ENCODE data around the gene SEMA3D. TPM values are rescaled to one million over a fixed set of nuclear protein-coding genes. Genes with fewer than 3 reads are reported as not detected.

The SEMA3D gene
- total and polyA plus RNA-seq, 7 donors, result 0.23 to 5.5 (median 2.5) TPM

DNA sequence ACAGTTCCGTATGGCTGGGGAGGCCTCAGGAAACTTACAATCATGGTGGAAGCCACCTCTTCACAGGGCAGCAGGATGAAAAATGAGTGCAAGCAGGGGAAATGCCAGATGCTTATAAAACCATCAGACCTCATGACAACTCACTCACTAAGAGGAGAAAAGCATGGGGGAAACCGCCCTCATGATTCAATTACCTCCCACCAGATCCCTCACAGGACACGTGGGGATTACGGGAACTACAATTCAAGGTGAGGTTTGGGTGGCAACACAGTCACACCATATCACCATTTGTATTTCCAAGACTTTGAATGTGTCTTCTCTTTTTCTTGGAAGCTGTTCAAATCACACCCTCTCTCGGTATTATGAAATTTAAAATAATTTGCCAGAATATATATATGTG, 80.1 kb downstream of the SEMA3D start:
- Histone ChIP-seq H3K4me3 (no peak overlapping the region), H3K27me3 (no peaks in the 10 kb centered on the region), H3K9me3 (no peaks in the 10 kb centered on the region), H3K27ac (no peak overlapping the region), H3K4me1 (no peaks in the 10 kb centered on the region), H3K36me3 (no peaks in the 10 kb centered on the region)
- DNase-seq, result no peak
- WGBS, 2 donors, result 86 to 91% methylated on average over 5 of the region's 5 CpGs
- TF ChIP-seq POLR2AphosphoS5 (IDR thresholded peaks at IDR 0.05) (no peak), EP300 (IDR thresholded peaks at IDR 0.05) (no peak), POLR2A (IDR thresholded peaks at IDR 0.05) (no peak)
- TF ChIP-seq, protein P1, sequence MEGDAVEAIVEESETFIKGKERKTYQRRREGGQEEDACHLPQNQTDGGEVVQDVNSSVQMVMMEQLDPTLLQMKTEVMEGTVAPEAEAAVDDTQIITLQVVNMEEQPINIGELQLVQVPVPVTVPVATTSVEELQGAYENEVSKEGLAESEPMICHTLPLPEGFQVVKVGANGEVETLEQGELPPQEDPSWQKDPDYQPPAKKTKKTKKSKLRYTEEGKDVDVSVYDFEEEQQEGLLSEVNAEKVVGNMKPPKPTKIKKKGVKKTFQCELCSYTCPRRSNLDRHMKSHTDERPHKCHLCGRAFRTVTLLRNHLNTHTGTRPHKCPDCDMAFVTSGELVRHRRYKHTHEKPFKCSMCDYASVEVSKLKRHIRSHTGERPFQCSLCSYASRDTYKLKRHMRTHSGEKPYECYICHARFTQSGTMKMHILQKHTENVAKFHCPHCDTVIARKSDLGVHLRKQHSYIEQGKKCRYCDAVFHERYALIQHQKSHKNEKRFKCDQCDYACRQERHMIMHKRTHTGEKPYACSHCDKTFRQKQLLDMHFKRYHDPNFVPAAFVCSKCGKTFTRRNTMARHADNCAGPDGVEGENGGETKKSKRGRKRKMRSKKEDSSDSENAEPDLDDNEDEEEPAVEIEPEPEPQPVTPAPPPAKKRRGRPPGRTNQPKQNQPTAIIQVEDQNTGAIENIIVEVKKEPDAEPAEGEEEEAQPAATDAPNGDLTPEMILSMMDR (IDR thresholded peaks at IDR 0.05), result no peak
- intact Hi-C loops (cut with DNase I), result no loop called here

DNA sequence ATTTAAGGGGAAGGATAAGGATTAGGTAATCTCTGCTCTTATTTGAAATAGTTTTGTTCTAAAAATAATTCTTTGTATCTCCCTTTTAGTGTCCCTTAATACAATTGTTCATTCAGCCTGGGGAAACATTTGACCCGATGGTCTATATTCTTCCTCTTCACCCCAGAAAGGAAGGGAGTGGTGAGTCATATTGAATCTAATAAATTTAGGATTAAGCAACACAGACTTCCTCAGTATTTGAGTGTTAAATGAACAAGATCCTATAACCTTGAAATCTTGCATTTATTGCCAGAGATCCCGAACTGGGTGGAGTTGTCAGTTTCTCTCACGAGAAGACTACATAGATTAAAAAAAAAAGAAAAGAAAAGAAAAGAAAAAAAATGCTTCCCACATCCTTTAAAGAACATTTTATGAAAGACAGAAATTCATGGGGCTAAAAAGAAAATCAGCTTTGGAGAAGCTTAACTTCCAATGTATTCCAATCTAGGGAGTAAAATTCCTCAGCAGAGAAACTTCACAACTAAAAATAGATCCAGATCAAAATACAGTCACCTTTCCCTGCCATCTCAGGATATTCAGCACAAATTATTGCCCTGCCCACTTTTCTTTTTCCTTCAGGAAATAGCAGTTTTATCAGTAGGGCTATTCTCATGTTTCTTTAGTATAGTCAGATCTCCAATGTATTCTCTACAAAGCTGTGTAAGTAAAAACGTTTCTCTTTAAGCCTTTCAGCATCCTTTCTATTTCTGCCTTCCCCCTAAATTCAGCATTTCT, 82.2 kb downstream of the SEMA3D start:
- H3K27ac ChIP-seq, result no peak overlapping the region

DNA sequence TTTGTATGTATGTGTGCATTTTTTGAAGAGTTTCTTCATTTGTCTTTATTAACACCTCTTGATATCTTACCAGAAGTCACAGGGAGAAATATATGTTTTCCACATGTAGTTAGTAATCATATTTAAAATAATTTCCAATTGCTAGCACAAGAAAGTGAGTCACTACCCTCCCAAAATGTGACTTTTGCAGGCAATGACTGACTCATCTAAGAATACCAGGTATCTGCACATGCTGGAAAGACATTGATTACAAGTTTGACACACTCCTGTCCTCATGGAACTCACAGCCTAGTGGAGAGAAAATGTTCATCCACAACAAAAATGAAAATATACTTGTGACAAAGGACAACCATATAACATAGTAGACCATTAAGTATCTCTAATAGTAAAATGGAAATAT, 82.9 kb downstream of the SEMA3D start:
- no peaks in the 10 kb centered on the region for H3K4me1 ChIP-seq
- H3K9me3 ChIP-seq, result no peaks in the 10 kb centered on the region
- intact Hi-C loops (cut with DNase I), result no loop called here
- H3K36me3 ChIP-seq, result no peaks in the 10 kb centered on the region
- H3K4me3 ChIP-seq, result no peak overlapping the region
- no peak for DNase-seq
- TF ChIP-seq EP300 (IDR thresholded peaks at IDR 0.05) (no peak), POLR2A (IDR thresholded peaks at IDR 0.05) (no peak), POLR2AphosphoS5 (IDR thresholded peaks at IDR 0.05) (no peak)
- TF ChIP-seq, protein P1 (IDR thresholded peaks at IDR 0.05), result no peak
- no peaks in the 10 kb centered on the region for H3K27me3 ChIP-seq
- no peak overlapping the region for H3K27ac ChIP-seq

More for the DNA sequence above, 82.2 kb downstream of the SEMA3D start:
- WGBS, 2 donors, result 12 to 35% methylated on average over 4 of the region's 4 CpGs
- no peaks in the 10 kb centered on the region for H3K36me3 ChIP-seq
- no peaks in the 10 kb centered on the region for H3K27me3 ChIP-seq
- no peaks in the 10 kb centered on the region for H3K9me3 ChIP-seq
- no peak overlapping the region for H3K4me3 ChIP-seq
- TF ChIP-seq POLR2AphosphoS5 (IDR thresholded peaks at IDR 0.05) (no peak), EP300 (IDR thresholded peaks at IDR 0.05) (no peak), POLR2A (IDR thresholded peaks at IDR 0.05) (no peak)
- TF ChIP-seq, protein P1 (IDR thresholded peaks at IDR 0.05), result no peak
- intact Hi-C loops (cut with DNase I), result no loop called here
- H3K4me1 ChIP-seq, result no peaks in the 10 kb centered on the region
- DNase-seq, result no peak

DNA sequence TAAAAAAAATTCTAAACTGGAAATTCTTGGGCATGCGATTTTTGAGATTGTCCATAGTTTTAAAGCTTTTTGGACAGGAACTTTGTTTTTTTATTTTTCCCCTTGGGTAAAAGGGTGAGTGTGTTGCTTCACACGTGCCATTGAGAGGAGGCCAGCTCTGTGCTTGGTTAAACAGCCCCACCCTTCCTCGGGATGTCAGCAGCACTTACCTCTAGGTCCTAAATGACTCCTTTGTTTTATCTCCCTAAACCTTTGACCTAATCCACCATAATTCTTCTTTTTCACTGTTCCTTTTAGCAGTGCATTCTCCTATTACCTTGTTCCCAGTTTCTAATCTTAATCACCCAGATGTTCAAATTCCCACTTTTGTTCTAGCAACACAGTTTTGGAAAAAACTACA, 83.5 kb downstream of the SEMA3D start:
- DNase-seq, result peak; percentile 60
- no peaks in the 10 kb centered on the region for H3K4me1 ChIP-seq
- WGBS, 2 donors, result 14 to 54% methylated on average over 3 of the region's 3 CpGs
- H3K36me3 ChIP-seq, result no peaks in the 10 kb centered on the region
- intact Hi-C loops (cut with DNase I), result no loop called here
- H3K27me3 ChIP-seq, result no peaks in the 10 kb centered on the region
- H3K4me3 ChIP-seq, result no peak overlapping the region
- H3K27ac ChIP-seq, result no peak overlapping the region
- no peak for TF ChIP-seq POLR2AphosphoS5 (IDR thresholded peaks at IDR 0.05)
- no peak for TF ChIP-seq POLR2A (IDR thresholded peaks at IDR 0.05)
- H3K9me3 ChIP-seq, result no peaks in the 10 kb centered on the region

DNA sequence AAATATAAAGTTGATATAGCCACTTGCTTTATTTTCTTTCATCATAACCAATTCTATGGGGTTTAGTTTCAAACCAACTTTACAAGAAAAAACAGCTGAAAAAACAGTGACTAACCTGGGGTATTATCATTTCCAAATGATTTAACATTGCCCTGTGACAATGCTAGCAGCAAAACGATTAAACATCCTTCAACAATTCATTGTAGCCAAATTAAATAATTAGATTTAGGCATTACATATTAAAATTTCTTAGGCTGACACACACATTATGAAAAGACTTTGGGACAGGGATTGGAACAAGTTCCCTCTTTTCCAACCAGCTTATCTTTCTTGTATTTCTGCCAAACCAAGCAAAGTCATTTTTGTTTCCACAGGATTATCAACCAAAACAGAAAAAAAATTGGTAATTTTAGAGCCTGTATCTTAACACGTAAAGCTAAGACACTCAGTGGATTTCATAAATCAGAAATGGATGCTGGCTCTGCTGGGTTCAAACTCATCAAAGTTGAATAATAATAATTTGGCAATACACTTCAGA, 84.0 kb downstream of the SEMA3D start:
- Histone ChIP-seq H3K4me3 (no peak overlapping the region), H3K9me3 (no peaks in the 10 kb centered on the region), H3K27ac (no peak overlapping the region), H3K4me1 (no peaks in the 10 kb centered on the region), H3K27me3 (no peaks in the 10 kb centered on the region), H3K36me3 (no peaks in the 10 kb centered on the region)
- WGBS, 2 donors, result 15 to 64% methylated on average over 2 of the region's 2 CpGs
- intact Hi-C loops (cut with DNase I), result no loop called here
- TF ChIP-seq POLR2AphosphoS5 (IDR thresholded peaks at IDR 0.05), result no peak
- TF ChIP-seq, protein P1 (IDR thresholded peaks at IDR 0.05), result no peak
- no peak for TF ChIP-seq EP300 (IDR thresholded peaks at IDR 0.05)
- TF ChIP-seq POLR2A (IDR thresholded peaks at IDR 0.05), result no peak
- no peak for DNase-seq

Data from sigmoid colon (tissue), 7 donors.